ENCODE measurements around the gene DLAT. TPM values are rescaled to one million over a fixed set of nuclear protein-coding genes. Genes with fewer than 3 reads are reported as not detected.
A peak's percentile ranks its signal among the peaks of the same experiment; 100 is the strongest.
"Not testable (repeated sequence)": the region's sequence is repeated elsewhere in the genome, so short reads cannot be mapped to it uniquely, and the experiment has no call there.

The DLAT gene
- total RNA-seq, 1 donor from 2014 or later, result 24.5 TPM

DNA sequence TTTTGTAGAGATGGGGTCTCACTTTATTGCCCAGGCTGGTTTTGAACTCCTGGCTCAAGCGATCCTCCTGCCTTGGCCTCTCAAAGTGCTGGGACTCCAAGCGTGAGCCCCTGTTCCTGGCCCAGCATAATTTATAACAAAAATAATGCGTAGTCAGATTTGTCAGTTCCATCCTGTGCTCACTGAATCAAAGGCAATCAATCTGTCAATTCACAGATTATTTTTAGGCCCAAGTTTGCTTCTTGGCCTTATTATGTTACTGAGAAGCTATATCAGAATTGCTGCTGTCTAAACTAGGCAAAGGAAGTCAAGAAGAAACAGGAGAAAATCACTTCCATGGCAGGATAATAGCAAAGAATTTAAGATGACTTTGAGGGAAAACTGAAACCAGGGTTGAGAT is 8.7 kb downstream of the DLAT start:
- DNase-seq (ENCODE audit: low read depth), result no peak
- Histone ChIP-seq H3K4me3 (ENCODE audit: low read depth, low read length) (no peak overlapping the region), H3K27me3 (ENCODE audit: control insufficient read depth, insufficient read depth, low read length) (no peaks in the 10 kb centered on the region), H3K36me3 (ENCODE audit: control insufficient read depth, insufficient read depth, low read length) (peaks cover 13% of the 10 kb centered on the region)
- TF ChIP-seq, protein P1, sequence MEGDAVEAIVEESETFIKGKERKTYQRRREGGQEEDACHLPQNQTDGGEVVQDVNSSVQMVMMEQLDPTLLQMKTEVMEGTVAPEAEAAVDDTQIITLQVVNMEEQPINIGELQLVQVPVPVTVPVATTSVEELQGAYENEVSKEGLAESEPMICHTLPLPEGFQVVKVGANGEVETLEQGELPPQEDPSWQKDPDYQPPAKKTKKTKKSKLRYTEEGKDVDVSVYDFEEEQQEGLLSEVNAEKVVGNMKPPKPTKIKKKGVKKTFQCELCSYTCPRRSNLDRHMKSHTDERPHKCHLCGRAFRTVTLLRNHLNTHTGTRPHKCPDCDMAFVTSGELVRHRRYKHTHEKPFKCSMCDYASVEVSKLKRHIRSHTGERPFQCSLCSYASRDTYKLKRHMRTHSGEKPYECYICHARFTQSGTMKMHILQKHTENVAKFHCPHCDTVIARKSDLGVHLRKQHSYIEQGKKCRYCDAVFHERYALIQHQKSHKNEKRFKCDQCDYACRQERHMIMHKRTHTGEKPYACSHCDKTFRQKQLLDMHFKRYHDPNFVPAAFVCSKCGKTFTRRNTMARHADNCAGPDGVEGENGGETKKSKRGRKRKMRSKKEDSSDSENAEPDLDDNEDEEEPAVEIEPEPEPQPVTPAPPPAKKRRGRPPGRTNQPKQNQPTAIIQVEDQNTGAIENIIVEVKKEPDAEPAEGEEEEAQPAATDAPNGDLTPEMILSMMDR (IDR thresholded peaks at IDR 0.05; ENCODE audit: insufficient read depth, low read length, severe bottlenecking), result no peak
- FAIRE-seq, result no peak

DNA sequence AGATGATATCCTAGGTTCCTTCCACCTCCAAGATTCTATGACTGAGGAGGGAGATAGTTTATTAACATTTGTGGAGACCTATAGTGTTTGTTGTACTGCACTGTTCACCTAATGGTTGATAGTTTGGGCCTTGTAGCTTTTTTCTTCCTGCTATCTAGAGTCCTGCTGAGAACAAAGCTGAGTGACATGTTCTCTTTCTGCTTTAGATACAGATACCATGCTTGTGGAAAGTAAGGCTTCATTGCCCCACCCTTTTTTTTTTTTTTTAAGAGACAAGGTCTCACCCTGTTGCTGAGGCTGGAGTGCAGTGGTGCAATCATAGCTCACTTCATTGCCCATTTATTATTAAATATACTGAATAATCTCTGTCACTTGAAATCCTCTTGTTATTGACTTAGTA is 12.3 kb downstream of the DLAT start:
- FAIRE-seq, result no peak
- Histone ChIP-seq H3K36me3 (ENCODE audit: control insufficient read depth, insufficient read depth, low read length) (peaks cover 8% of the 10 kb centered on the region), H3K4me3 (ENCODE audit: low read depth, low read length) (no peak overlapping the region), H3K27me3 (ENCODE audit: control insufficient read depth, insufficient read depth, low read length) (no peaks in the 10 kb centered on the region)
- TF ChIP-seq, protein P1 (IDR thresholded peaks at IDR 0.05; ENCODE audit: insufficient read depth, low read length, severe bottlenecking), result no peak
- no peak for DNase-seq (ENCODE audit: low read depth)

- Histone ChIP-seq H3K27me3 (ENCODE audit: control insufficient read depth, insufficient read depth, low read length) (no peaks in the 10 kb centered on the region), H3K36me3 (ENCODE audit: control insufficient read depth, insufficient read depth, low read length) (peaks cover 4% of the 10 kb centered on the region), H3K4me3 (ENCODE audit: low read depth, low read length) (no peak overlapping the region)
- FAIRE-seq (no peak), DNase-seq (ENCODE audit: low read depth) (peak; percentile 35)
- TF ChIP-seq, protein P1 (IDR thresholded peaks at IDR 0.05; ENCODE audit: insufficient read depth, low read length, severe bottlenecking), result no peak
Measured at GRCh38 chr11:112042161-112042960, 17.2 kb downstream of the DLAT start.

DNA sequence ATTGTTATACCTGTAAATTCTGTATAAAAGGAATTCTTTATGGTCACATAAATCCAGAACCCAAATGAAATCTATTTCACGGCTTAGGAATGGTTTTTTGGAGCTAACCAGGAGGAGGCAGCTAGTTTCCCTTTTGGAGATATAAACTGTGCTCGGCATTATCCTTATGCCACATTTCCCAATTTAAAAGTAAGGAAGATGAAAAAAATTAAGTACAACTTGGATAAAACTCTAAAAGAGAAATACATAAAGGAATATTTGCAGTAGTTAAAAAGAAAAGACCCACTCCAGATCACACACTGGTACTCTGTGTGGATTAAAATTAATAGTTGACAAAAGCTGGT is 17.7 kb downstream of the DLAT start:
- DNase-seq (ENCODE audit: low read depth) (no peak), FAIRE-seq (no peak)
- no peak overlapping the region for H3K4me3 ChIP-seq (ENCODE audit: low read depth, low read length)
- TF ChIP-seq, protein P1 (IDR thresholded peaks at IDR 0.05; ENCODE audit: insufficient read depth, low read length, severe bottlenecking), result no peak
- peaks cover 2% of the 10 kb centered on the region for H3K36me3 ChIP-seq (ENCODE audit: control insufficient read depth, insufficient read depth, low read length)
- H3K27me3 ChIP-seq (ENCODE audit: control insufficient read depth, insufficient read depth, low read length), result no peaks in the 10 kb centered on the region

GRCh38 chr11:112044961-112045360 is 19.8 kb downstream of the DLAT start:
- no peak overlapping the region for H3K4me3 ChIP-seq (ENCODE audit: low read depth, low read length)
- FAIRE-seq (no peak), DNase-seq (ENCODE audit: low read depth) (no peak)
- peaks cover 2% of the 10 kb centered on the region for H3K36me3 ChIP-seq (ENCODE audit: control insufficient read depth, insufficient read depth, low read length)
- TF ChIP-seq, protein P1 (IDR thresholded peaks at IDR 0.05; ENCODE audit: insufficient read depth, low read length, severe bottlenecking), result no peak
- no peaks in the 10 kb centered on the region for H3K27me3 ChIP-seq (ENCODE audit: control insufficient read depth, insufficient read depth, low read length)

DNA sequence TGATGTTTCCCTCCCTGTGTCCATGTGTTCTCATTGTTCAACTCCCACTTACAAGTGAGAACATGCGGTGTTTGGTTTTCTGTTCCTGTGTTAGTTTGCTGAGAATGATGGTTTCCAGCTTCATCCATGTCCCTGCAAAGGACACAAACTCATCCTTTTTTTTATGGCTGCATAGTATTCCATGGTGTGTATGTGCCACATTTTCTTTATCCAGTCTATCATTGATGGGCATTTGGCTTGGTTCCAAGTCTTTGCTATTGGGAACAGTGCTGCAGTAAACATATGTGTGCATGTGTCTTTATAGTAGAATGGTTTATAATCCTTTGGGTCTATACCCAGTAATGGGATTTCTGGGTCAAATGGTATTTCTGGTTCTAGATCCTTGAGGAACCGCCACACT is 21.4 kb downstream of the DLAT start:
- not testable (repeated sequence) for DNase-seq (ENCODE audit: low read depth); H3K4me3 ChIP-seq (ENCODE audit: low read depth, low read length); H3K27me3 ChIP-seq (ENCODE audit: control insufficient read depth, insufficient read depth, low read length); H3K36me3 ChIP-seq (ENCODE audit: control insufficient read depth, insufficient read depth, low read length); FAIRE-seq

- not testable (repeated sequence) for H3K36me3 ChIP-seq (ENCODE audit: control insufficient read depth, insufficient read depth, low read length); DNase-seq (ENCODE audit: low read depth); FAIRE-seq; H3K4me3 ChIP-seq (ENCODE audit: low read depth, low read length); H3K27me3 ChIP-seq (ENCODE audit: control insufficient read depth, insufficient read depth, low read length)
Measured at GRCh38 chr11:112048256-112048655, 23.0 kb downstream of the DLAT start.

All from bronchial epithelial cell (primary cell).